ENCODE measurements around the gene TWIST1.

TWIST1 gene

GRCh38 chr7:19117091-19117869 lies at the start of gene TWIST1:
TWIST1 (minus strand) TSS chr7:19117636; CDS start chr7:19117321, 315 bp downstream.
- peak; percentile 89 for DNase-seq (ENCODE audit: low read depth)

- DNase-seq (ENCODE audit: low read depth): no peak
Observed at GRCh38 chr7:19161671-19162070, 44.2 kb upstream of the TWIST1 start.

GRCh38 chr7:19146699-19147098 lies 29.3 kb upstream of the TWIST1 start:
- DNase-seq (ENCODE audit: low read depth): no peak

GRCh38 chr7:19145434-19146115 lies 28.1 kb upstream of the TWIST1 start:
- no peak for DNase-seq (ENCODE audit: low read depth)

- no peak for DNase-seq (ENCODE audit: low read depth)
Observed at GRCh38 chr7:19144661-19145433, 27.4 kb upstream of the TWIST1 start, which contains the start of gene FERD3L. FERD3L (minus strand) TSS chr7:19145421; CDS start chr7:19145362, 59 bp downstream.

- no peak for DNase-seq (ENCODE audit: low read depth)
Observed at GRCh38 chr7:19143881-19144574, 26.6 kb upstream of the TWIST1 start.

GRCh38 chr7:19139706-19140327 lies 22.4 kb upstream of the TWIST1 start:
- no peak for DNase-seq (ENCODE audit: low read depth)

GRCh38 chr7:19133886-19134285 lies 16.4 kb upstream of the TWIST1 start:
- DNase-seq (ENCODE audit: low read depth): no peak

- no peak for DNase-seq (ENCODE audit: low read depth)
Observed at GRCh38 chr7:19133390-19133789, 16.0 kb upstream of the TWIST1 start.

GRCh38 chr7:19128856-19129255 lies 11.4 kb upstream of the TWIST1 start:
- no peak for DNase-seq (ENCODE audit: low read depth)

- no peak for DNase-seq (ENCODE audit: low read depth)
Observed at GRCh38 chr7:19121977-19122588, 4.6 kb upstream of the TWIST1 start.

GRCh38 chr7:19119870-19120486 lies 2.5 kb upstream of the TWIST1 start:
- DNase-seq (ENCODE audit: low read depth): no peak

GRCh38 chr7:19119372-19119771 lies 1.9 kb upstream of the TWIST1 start:
- no peak for DNase-seq (ENCODE audit: low read depth)

GRCh38 chr7:19118636-19119371 lies 1.4 kb upstream of the TWIST1 start:
- DNase-seq (ENCODE audit: low read depth): no peak

- no peak for DNase-seq (ENCODE audit: low read depth)
Observed at GRCh38 chr7:19117870-19118608, 603 bp upstream of the TWIST1 start.

- no peak for DNase-seq (ENCODE audit: low read depth)
Observed at GRCh38 chr7:19116121-19117090, 1.0 kb downstream of the TWIST1 start.

- no peak for DNase-seq (ENCODE audit: low read depth)
Observed at GRCh38 chr7:19114551-19114855, 2.9 kb downstream of the TWIST1 start.

- DNase-seq (ENCODE audit: low read depth): no peak
Observed at GRCh38 chr7:19113855-19114550, 3.4 kb downstream of the TWIST1 start.

All from stromal cell of bone marrow (primary cell).